Mucosa of rectum (tissue), 2 donors: Measurements from ENCODE around the gene ASIC3.
A peak's percentile ranks its signal among the peaks of the same experiment; 100 is the strongest.

Experiments
- H3K27ac ChIP-seq, 2 donors: one replicate each; pipeline ENCODE4 v1.7.0; 2013; ENCODE audit warnings: inconsistent platforms in 2 of 2, low read depth in 2 of 2, low read length in 2 of 2
- H3K27me3 ChIP-seq, 2 donors: one replicate each; pipeline ENCODE4 v1.7.0; 2013; ENCODE audit warnings: low read length in 2 of 2; ENCODE audit not compliant: control insufficient read depth in 2 of 2, insufficient read depth in 2 of 2
- H3K36me3 ChIP-seq, 2 donors: one replicate each; pipeline ENCODE4 v1.7.0; 2013; ENCODE audit warnings: low read length in 2 of 2; ENCODE audit not compliant: control insufficient read depth in 2 of 2, insufficient read depth in 2 of 2
- H3K4me1 ChIP-seq, 2 donors: one replicate each; pipeline ENCODE4 v1.7.0; 2013; ENCODE audit warnings: low read length in 2 of 2, mild to moderate bottlenecking in 1 of 2; ENCODE audit not compliant: control insufficient read depth in 2 of 2, insufficient read depth in 2 of 2
- H3K4me3 ChIP-seq, 2 donors: one replicate each; pipeline ENCODE4 v1.7.0; 2013; ENCODE audit warnings: low read length in 2 of 2
- H3K9ac ChIP-seq, 2 donors: one replicate each; pipeline ENCODE4 v1.7.0; 2013; ENCODE audit warnings: low read length in 2 of 2, low read depth in 1 of 2, mild to moderate bottlenecking in 1 of 2
- H3K9me3 ChIP-seq, 2 donors: one replicate each; pipeline ENCODE4 v1.7.0; 2013; ENCODE audit warnings: low read length in 2 of 2; ENCODE audit not compliant: control insufficient read depth in 2 of 2
- donor health status: healthy.
- donor health status: Normal muscosa, but diverticular disease.

Gene ASIC3

DNA sequence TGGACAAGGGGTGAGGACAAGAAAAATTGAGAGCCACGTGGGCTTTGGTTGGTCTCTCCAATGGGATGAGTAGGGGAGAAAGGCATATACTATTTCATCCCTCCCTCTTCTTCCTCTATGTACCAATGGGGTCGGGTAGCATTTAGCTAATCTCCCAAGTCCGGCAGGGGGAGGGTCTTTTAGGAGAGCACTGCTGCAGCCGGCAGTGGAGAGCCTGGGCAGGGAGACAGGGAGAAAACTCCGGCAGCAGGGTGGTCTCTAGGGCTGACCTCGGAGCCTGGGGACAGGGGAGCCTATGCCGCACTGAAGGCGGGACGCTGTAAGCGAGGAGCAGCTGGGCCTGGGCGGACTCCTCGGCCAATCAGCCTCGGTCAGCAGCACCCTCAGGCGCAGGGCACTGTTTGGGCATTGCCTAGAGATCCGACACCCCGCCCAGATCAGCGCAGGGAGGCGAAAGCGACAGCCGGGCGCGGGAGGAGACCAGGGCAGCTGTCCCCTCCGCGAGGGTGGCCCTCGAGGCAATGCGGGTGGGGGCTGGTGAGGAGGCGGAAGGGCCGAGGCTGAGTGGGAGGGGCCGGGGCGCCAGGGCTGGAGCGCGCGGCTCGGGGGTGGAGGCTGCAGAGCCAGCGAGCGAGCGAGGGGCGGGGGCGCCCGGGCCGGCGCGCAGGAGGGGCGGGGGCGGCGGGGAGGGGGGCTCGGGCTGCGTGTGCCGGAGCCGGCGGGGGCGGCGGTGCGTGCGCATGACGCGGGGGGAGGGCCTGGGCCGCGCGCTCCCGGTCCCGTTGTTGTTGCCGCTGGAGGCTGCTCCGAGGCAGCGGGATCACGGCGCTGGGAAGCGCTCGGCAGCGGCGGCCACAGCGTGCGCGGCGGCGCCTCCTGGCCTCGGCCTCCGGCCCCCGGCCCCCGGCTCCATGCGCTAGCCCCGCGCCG is 37.6 kb downstream of the ASIC3 start, which contains the start of gene AGAP3:
TSS of gene AGAP3 (plus strand) at position 785 of the 930 bp plus-strand sequence. CDS start 267 bp downstream, outside the sequence.
- H3K4me1 ChIP-seq = peaks cover 46 to 52% of the 10 kb centered on the region in 2 donors

DNA sequence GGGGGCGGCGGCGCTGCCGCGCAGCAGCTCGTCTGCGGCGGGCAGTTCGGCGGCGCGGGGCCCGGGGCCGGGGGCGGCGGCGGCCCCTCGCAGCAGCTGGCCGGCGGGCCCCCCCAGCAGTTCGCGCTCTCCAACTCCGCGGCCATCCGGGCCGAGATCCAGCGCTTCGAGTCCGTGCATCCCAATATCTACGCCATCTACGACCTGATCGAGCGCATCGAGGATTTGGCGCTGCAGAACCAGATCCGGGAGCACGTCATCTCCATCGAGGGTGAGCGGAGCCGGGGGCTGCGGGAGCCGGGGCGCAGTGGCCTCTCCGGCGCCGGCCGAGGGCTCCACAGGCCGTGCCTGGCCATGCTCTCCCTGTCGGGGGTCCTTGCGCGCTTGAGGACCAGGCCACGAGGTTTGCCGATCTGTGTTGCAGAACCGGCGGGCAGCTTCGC is 38.5 kb downstream of the ASIC3 start:
- Histone ChIP-seq H3K4me3 (peak overlapping the region; percentile 73 to 83), H3K27me3 (no peaks in the 10 kb centered on the region), H3K9ac (peak overlapping the region; percentile 65 to 79), H3K4me1 (peaks cover 45 to 46% of the 10 kb centered on the region in 2 donors), H3K9me3 (no peaks in the 10 kb centered on the region), H3K36me3 (no peaks in the 10 kb centered on the region), H3K27ac (peak overlapping the region; percentile 71 to 79)

More for the DNA sequence above, 37.6 kb downstream of the ASIC3 start, which contains the start of gene AGAP3:
- H3K27me3 ChIP-seq = no peaks in the 10 kb centered on the region
- no peaks in the 10 kb centered on the region for H3K36me3 ChIP-seq
- H3K9ac ChIP-seq = peak within 1 kb of the TSS; percentile 65 to 79
- H3K4me3 ChIP-seq = peak within 1 kb of the TSS; percentile 73 to 83
- H3K9me3 ChIP-seq = no peaks in the 10 kb centered on the region
- H3K27ac ChIP-seq = peak within 1 kb of the TSS; percentile 71 to 89

DNA sequence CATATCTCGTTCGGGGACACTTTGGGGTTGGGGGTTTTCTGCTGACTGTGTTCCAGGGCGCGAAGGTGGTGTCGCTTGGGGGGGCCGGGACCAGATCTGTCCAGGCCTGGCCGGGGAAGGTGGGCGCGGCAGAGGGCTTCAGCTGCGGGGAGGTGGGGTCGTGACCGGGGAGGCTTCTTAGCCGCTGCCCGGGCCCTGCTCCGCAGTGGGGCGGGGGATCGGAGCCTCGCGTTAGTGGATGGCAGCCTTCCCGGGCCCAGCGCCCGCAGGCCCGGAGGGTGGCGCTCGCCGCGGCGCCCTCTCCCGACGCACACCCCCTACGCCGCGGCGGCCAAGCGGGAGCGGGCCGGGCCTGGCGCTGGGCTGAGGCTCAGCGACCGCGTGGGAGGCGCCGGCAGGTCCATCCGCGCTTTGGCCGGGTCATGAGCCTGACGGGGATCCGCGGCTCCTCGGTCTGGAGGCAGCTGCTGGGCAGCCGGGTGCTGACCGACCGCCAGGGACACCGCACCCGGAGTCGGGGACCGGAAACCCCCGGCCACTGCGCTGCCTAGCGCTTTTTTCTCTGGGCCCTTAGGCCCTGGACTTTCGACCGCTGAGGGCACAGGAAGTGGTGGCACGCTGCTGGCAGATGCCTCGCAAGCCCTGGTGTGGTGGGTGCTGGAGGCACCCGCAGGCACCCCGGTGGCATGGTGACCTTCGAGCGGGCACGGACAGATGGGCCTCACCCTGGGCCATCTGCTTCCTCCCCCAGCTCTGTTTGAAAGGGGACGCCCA is 39.1 kb downstream of the ASIC3 start:
- H3K27ac ChIP-seq = peak overlapping the region; percentile 71 to 79

DNA sequence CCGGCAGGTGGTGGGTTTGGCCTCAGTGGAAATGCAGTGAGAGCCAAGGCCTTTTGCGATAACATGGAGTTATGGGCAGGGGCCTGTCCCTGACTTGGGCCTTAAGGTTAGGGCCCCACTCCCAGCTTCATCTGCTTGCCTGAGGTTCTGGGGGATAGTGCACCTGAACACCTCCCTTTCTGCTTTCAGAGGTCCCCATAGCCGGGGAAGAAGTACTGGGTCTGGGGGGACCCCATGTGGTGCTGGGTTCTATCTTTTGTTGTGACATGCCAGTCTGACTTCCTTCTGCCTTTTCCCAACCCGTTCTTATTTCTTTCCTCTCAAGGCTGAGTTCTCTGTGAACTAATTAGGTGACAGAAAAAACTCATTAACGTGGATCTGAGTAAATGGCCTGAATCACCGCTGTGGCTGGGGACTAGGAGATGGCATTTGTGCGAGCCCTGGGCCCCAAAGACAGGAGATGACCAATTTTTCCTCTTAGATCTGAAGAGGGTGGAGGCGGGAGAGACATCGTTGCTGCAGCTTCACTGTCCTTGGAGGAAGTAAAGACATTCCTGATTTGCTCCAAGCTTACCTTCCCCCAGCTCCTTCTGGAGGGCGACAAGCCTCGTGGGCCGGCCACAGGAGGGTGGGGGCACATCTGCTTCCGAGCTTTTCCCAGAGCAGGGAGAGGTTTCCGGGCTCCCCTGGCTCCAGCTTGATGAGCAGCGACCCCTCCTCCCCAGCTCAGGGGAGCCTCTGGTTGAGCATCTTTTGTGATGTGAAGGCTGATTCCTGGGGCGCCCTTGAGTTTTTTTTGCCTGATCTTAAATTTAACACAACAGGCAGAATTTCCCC is 39.9 kb downstream of the ASIC3 start:
- no peaks in the 10 kb centered on the region for H3K9me3 ChIP-seq
- peak overlapping the region; percentile 65 to 79 for H3K9ac ChIP-seq
- no peaks in the 10 kb centered on the region for H3K27me3 ChIP-seq
- no peaks in the 10 kb centered on the region for H3K36me3 ChIP-seq
- H3K27ac ChIP-seq = peak overlapping the region; percentile 71 to 79
- peak overlapping the region; percentile 73 to 83 for H3K4me3 ChIP-seq
- H3K4me1 ChIP-seq = peaks cover 36 to 38% of the 10 kb centered on the region in 2 donors

More for the DNA sequence above, 39.1 kb downstream of the ASIC3 start:
- Histone ChIP-seq H3K27me3 (no peaks in the 10 kb centered on the region), H3K36me3 (no peaks in the 10 kb centered on the region), H3K9ac (peak overlapping the region; percentile 65 to 79), H3K4me1 (peaks cover 39 to 42% of the 10 kb centered on the region in 2 donors), H3K4me3 (peak overlapping the region; percentile 73 to 83), H3K9me3 (no peaks in the 10 kb centered on the region)

DNA sequence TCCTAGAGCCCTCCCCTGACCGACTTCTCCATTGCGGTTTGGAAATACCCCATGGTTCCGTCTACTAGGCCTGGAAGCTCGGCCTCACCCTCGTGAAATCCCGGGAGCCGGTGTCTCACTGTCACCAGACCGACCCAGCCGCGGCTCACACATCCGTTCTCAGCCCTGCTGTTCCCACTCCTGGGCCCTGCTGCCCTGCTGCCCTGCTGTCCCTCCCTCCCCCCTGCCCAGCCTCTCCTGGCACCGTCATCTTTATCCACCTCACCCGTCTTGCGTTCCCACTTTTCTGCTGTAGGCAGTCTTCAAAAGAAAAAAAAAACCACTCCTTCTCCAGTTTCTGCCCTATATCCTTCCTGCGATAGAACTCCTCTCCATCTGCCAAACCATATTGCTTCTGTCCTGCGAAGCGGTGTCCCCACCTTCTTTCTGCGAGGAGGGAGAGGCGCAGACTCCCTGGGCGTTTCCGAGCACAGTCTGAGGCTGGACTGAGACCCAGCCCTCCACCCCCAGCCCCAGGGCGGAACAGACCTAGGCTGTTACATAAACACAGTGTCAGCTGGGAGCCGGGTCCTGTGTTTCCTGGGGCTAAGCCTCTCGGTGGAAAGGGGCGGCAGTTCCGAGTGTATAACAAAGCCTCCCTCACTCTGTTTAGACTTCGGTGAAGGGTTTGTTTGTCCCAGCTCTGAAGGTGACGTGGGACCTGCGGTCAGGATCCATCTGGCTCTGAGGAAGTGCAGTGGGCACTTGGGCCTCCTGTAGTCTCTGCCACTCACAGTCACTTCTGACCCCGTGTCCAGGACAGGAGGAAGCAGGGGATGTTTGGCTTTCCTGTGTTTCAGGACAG is 40.7 kb downstream of the ASIC3 start:
- Histone ChIP-seq H3K4me3 (peak overlapping the region; percentile 73 to 83), H3K27ac (peak overlapping the region; percentile 71 to 79), H3K4me1 (peaks cover 31 to 33% of the 10 kb centered on the region in 2 donors), H3K27me3 (no peaks in the 10 kb centered on the region), H3K36me3 (no peaks in the 10 kb centered on the region), H3K9ac (peak overlapping the region; percentile 34 to 46), H3K9me3 (no peaks in the 10 kb centered on the region)

DNA sequence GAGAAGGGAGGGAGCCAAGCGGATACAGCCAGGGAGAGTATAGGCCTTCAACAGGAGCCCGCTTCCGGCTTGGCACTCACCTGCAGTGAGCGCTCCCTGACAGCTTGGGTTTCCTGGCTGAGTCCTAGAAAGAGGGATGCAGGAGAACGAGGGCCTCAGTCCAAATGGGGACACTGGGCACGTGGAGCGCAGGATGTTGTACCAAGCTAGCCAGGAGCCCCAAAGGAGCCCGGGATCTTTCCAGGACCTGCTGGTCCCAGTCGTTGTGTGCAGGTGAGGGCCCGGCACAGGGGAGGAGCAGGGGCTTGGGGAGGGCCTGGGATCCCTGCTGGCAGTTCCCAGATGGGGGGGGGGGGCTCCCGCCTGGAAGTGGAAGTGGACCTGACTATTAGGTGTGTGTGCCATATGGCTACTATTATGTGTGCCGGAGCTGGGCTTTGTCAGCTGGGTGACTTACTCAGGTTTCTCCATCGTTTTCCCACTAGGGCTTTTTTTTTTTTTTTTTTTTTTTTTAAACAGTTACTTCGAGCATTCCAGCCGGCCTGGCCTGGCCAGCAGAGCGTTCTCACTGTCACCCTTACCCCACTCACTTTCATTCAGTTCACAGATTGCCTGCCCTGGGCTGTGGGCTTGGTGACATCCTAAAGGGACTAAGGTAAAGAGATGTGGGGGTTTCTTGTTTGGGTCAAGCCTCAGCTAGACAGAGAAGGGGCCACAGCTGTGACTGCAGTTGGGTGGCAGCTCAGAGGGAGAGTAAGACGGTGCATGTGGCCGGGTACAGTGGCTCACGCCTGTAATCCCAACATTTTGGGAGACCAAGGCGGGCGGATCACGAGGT is 41.8 kb downstream of the ASIC3 start:
- H3K36me3 ChIP-seq = no peaks in the 10 kb centered on the region
- no peaks in the 10 kb centered on the region for H3K27me3 ChIP-seq
- H3K4me3 ChIP-seq = no peak overlapping the region
- H3K9ac ChIP-seq = peak overlapping the region in 1 of 2 donors; percentile 34
- H3K27ac ChIP-seq = peak overlapping the region; percentile 71 to 79
- no peaks in the 10 kb centered on the region for H3K9me3 ChIP-seq
- H3K4me1 ChIP-seq = peaks cover 31 to 33% of the 10 kb centered on the region in 2 donors

DNA sequence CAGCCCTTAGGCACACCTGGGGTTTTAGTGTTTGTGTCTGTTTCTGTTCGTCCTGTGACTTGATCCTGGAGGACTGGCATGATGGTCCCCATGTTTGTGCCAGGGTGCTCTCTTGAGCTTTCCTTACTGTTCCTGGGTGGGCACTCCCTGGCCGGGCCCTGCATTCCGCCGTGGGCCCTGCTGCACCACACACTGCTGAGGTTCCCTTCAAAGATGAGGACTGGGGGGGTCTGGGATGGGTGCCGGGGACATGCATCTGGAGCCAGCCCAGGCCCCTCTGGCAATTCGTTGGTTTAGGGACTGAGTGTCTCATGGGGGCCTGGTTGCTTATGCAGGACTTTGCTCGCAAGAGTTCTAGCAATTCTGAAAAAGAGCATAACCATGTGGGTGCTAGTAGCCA is 42.7 kb downstream of the ASIC3 start:
- H3K9ac ChIP-seq = no peak overlapping the region
- no peak overlapping the region for H3K4me3 ChIP-seq
- no peaks in the 10 kb centered on the region for H3K9me3 ChIP-seq
- no peaks in the 10 kb centered on the region for H3K36me3 ChIP-seq
- no peak overlapping the region for H3K27ac ChIP-seq
- no peaks in the 10 kb centered on the region for H3K27me3 ChIP-seq
- H3K4me1 ChIP-seq = peaks cover 23 to 30% of the 10 kb centered on the region in 2 donors

DNA sequence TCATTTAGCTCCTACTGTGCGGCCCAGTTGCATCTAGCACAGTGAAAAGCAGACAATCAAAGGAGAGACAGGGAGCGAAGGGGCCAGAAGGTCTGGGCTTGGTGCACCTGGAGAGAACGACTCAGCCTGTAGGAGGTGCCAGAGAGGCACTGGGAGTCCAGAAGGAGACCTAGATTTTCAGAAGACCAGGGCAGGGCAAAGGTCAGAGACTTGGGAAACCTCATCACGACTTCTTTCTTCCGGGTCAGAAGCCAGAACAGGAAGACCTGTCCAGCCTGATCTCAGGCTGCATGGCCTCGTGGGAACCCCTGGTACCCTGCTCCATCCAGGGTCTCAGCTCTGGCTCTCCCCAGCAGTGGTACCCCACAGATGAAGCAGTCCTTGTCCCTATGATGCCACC is 43.1 kb downstream of the ASIC3 start:
- Histone ChIP-seq H3K27me3 (no peaks in the 10 kb centered on the region), H3K27ac (no peak overlapping the region), H3K4me3 (peak overlapping the region in 1 of 2 donors; percentile 7), H3K9me3 (no peaks in the 10 kb centered on the region), H3K9ac (no peak overlapping the region), H3K36me3 (no peaks in the 10 kb centered on the region), H3K4me1 (peaks cover 23 to 30% of the 10 kb centered on the region in 2 donors)
